GM06990 (cell line): ENCODE measurements around the gene CERKL.

Experiments used
- DNase-seq: peaks from one replicate; pipeline ENCODE4 v3.0.0-alpha.2; 2011; ENCODE audit not compliant: insufficient read length; ENCODE audit errors: extremely low read depth
- H3K27me3 ChIP-seq: replicated peaks from 2 replicates; pipeline ENCODE4 v1.6.0; 2011; ENCODE audit warnings: low read length; ENCODE audit not compliant: control insufficient read depth, insufficient read depth
- H3K36me3 ChIP-seq: 2 replicates; pipeline ENCODE4 v1.5.1; 2011; ENCODE audit warnings: low read length; ENCODE audit not compliant: control insufficient read depth, insufficient read depth
- H3K4me3 ChIP-seq: replicated peaks from 2 replicates; pipeline ENCODE4 v1.5.1; 2011; ENCODE audit warnings: low read depth, mild to moderate bottlenecking, control low read depth, low read length
- TF ChIP-seq, protein P1 (sequence below): IDR thresholded peaks from 2 replicates; pipeline ENCODE4 v1.5.1; 2011; ENCODE audit warnings: low read length, control low read depth, mild to moderate bottlenecking, inconsistent platforms; ENCODE audit not compliant: insufficient read depth, poor library complexity, severe bottlenecking

Gene CERKL

DNA sequence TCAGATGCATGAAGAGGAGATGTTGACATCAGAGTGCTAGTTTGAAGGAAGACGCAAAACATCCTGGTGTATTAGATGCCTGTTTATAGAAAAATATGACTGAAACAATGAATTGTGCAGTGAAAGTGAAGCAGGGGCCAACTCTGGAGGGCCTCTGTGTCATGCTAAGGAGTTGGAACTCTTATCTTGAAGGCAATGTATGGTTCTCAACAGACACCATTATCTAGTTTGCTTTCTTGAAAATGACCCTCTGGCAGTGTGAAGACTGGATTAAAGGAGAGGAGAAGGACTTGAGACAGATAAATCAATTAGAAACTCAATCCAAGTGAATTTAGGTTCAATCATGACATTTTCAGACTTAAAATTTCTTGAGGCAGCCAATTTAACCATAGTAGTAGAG lies 136.7 kb downstream of the CERKL start:
- DNase-seq: no peak
- TF ChIP-seq, protein P1, sequence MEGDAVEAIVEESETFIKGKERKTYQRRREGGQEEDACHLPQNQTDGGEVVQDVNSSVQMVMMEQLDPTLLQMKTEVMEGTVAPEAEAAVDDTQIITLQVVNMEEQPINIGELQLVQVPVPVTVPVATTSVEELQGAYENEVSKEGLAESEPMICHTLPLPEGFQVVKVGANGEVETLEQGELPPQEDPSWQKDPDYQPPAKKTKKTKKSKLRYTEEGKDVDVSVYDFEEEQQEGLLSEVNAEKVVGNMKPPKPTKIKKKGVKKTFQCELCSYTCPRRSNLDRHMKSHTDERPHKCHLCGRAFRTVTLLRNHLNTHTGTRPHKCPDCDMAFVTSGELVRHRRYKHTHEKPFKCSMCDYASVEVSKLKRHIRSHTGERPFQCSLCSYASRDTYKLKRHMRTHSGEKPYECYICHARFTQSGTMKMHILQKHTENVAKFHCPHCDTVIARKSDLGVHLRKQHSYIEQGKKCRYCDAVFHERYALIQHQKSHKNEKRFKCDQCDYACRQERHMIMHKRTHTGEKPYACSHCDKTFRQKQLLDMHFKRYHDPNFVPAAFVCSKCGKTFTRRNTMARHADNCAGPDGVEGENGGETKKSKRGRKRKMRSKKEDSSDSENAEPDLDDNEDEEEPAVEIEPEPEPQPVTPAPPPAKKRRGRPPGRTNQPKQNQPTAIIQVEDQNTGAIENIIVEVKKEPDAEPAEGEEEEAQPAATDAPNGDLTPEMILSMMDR: no peak
- no peak overlapping the region for H3K4me3 ChIP-seq
- H3K27me3 ChIP-seq: no peaks in the 10 kb centered on the region
- peaks cover 9% of the 10 kb centered on the region for H3K36me3 ChIP-seq

DNA sequence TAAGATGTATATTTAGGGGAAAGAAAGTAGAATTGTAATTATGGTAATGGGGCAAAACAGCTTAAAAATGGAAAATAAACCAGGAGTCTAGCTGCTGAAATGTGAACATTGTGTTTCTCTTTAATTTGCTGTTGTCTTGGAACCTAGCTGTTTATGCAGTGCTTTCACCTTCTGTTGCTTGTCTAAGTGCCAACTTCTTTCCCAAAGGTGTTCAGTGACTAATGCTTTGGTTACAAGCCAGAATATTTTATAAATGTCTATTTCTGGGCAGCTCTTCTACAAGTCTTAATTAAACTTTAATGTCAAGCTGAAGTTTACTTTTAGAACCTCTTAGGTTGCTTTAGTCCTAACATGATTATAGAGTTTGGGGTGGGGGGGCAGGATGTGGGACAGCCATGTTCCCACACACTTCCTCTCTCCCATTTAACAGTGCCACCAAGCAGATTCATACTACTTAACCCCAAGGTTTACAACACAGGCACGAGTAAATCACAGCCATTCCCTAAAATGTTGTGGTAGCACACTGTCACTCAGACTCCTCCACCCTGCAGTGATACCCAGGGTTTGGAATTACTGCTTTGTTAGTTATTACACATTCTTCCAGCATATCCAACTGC lies 139.1 kb downstream of the CERKL start:
- Histone ChIP-seq H3K4me3 (no peak overlapping the region), H3K27me3 (no peaks in the 10 kb centered on the region), H3K36me3 (peaks cover 10% of the 10 kb centered on the region)
- DNase-seq: no peak
- TF ChIP-seq, protein P1: no peak

DNA sequence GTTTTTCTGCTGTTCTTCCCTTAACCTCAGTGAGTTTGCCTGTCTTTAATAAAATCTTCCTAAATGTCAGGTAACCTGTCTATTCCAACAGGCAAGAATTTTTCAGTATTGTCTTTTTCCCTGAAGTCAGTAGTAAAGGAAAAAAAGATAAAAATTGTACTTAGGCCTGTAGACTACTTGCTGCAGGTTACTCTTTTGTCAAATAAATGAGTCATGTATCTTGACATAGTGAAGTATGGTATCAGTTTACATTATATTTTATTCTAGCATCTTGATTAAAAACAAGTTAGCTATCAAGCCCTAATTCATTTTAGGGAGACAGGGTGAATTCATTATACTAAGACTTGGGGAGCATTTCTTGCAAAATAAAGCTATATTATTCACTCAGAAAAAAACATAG lies 139.9 kb downstream of the CERKL start:
- peaks cover 8% of the 10 kb centered on the region for H3K36me3 ChIP-seq
- TF ChIP-seq, protein P1: no peak
- H3K27me3 ChIP-seq: no peaks in the 10 kb centered on the region
- DNase-seq: no peak
- H3K4me3 ChIP-seq: no peak overlapping the region

DNA sequence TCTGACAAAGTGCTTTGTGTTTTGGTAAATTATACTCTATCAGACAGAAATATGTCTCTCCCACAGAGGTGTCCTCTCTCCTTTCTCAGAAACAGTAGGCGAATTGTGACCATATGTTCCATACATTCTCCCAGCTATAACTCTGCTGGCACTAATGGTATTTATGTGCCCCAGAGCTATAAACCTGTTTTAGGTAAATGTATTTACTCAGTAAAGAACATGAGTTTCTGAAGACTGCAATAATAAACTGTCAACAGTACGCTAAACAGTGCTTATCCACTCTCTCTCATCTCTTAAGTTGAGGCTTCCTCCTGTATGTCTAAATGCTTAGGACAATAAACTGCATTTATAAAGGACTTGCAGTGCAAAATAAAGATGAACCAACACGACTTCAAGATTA lies 141.2 kb downstream of the CERKL start:
- no peak for DNase-seq
- Histone ChIP-seq H3K4me3 (no peak overlapping the region), H3K36me3 (peaks cover 10% of the 10 kb centered on the region), H3K27me3 (no peaks in the 10 kb centered on the region)
- TF ChIP-seq, protein P1: no peak

DNA sequence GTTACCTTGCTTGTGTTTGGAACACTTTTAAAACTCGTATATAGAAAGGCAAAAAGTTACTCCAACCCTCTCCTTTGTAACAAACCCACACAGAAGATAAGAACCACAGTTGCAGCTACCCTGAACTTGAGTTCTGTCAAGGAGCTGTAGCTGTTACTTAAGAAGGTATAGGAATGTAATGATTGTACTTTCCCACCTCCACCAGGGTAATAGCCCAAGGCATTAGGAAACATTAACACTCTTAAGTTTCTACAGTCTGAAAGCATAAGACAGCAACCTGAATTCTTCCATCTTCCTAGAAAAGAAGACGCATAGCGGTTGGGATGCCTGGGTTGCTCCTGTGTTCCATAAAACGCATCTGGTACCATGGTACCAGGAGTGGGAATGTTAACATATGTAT lies 156.7 kb downstream of the CERKL start:
- DNase-seq: no peak
- no peak overlapping the region for H3K4me3 ChIP-seq
- peaks cover 19% of the 10 kb centered on the region for H3K36me3 ChIP-seq
- TF ChIP-seq, protein P1: no peak
- H3K27me3 ChIP-seq: no peaks in the 10 kb centered on the region

DNA sequence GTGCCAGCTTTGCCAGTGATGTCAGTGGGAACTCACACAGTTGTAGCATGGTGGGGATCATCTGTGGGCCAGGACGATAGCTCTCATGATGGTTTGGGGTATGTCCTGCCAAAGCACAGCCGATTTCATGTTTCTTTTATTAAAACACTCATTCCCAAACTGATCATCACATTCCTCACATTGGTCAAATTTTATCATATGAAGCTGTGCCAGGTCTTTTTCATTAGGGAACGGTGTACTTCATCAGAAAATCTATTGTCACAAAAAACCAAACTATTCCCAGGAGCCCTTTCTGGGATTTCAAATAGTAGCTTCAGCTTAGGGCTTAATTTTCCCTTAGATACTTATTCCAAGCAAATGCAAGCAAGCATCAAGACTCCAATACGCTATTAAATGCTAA lies 157.7 kb downstream of the CERKL start:
- TF ChIP-seq, protein P1: no peak
- H3K36me3 ChIP-seq: peaks cover 17% of the 10 kb centered on the region
- no peaks in the 10 kb centered on the region for H3K27me3 ChIP-seq
- DNase-seq: no peak
- H3K4me3 ChIP-seq: no peak overlapping the region
